Small intestine (tissue), 7 donors: ENCODE measurements around the gene RNF126. TPM values are rescaled to one million over a fixed set of nuclear protein-coding genes. Genes with fewer than 3 reads are reported as not detected.

Experiments used
- DNase-seq, 2 donors: peaks; one replicate each; pipeline versions ENCODE4 v3.0.0 to v3.0.0-alpha.2; 2013
- FAIRE-seq: peaks from 2 replicates; lab custom pipeline; 2012; peaks lifted over from hg19 to GRCh38; lab: Jason Lieb, UNC
- H3K27ac ChIP-seq, 3 donors: one replicate each; pipeline ENCODE4 v1.5.1; 2013; ENCODE audit warnings: low read length in 2 of 3, mild to moderate bottlenecking in 2 of 3, control low read depth in 1 of 3, inconsistent platforms in 1 of 3, low read depth in 1 of 3, moderate library complexity in 1 of 3
- H3K27me3 ChIP-seq, 3 donors: one replicate each; pipeline ENCODE4 v1.6.1; 2013; ENCODE audit warnings: low read length in 3 of 3, inconsistent platforms in 1 of 3; ENCODE audit not compliant: control insufficient read depth in 3 of 3, insufficient read depth in 3 of 3
- H3K36me3 ChIP-seq, 3 donors: one replicate each; pipeline ENCODE4 v1.6.1; 2013; ENCODE audit warnings: low read length in 3 of 3, inconsistent platforms in 1 of 3, low read depth in 1 of 3, mild to moderate bottlenecking in 1 of 3, moderate library complexity in 1 of 3; ENCODE audit not compliant: control insufficient read depth in 3 of 3, insufficient read depth in 2 of 3
- H3K4me1 ChIP-seq, 3 donors: one replicate each; pipeline ENCODE4 v1.6.1; 2013; ENCODE audit warnings: low read length in 2 of 3, inconsistent platforms in 1 of 3, low read depth in 1 of 3, mild to moderate bottlenecking in 1 of 3, moderate library complexity in 1 of 3; ENCODE audit not compliant: control insufficient read depth in 3 of 3, insufficient read depth in 2 of 3
- H3K4me3 ChIP-seq, 3 donors: one replicate each; pipeline ENCODE4 v1.5.1; 2013; ENCODE audit warnings: low read length in 3 of 3, control low read depth in 1 of 3, inconsistent platforms in 1 of 3, low read depth in 1 of 3, mild to moderate bottlenecking in 1 of 3, moderate library complexity in 1 of 3
- H3K9me3 ChIP-seq, 2 donors: one replicate each; pipeline ENCODE4 v1.6.1; 2013; ENCODE audit warnings: low read depth in 1 of 2, low read length in 1 of 2; ENCODE audit not compliant: control insufficient read depth in 2 of 2, insufficient read depth in 1 of 2
- WGBS, 3 donors: extraction: QIAGEN DNeasy Blood & Tissue Kit; methylation state at CpG; one replicate each; pipeline ENCODE4 v1.1.7; 2013; 5-methylcytosine and 5-hydroxymethylcytosine counted together
- polyA plus RNA-seq, 4 donors: library from polyadenylated mRNA; stranded (reverse) in 3 of 4; unstranded in 1 of 4; fragments of 200-250 nt in 3 of 4; fragments of 120-200 nt in 1 of 4; gene quantifications; one replicate each; pipeline versions ENCODE4 v1.2.1 to v1.2.3, GENCODE V29; 2013
- donor health status: healthy with polysubstance abuse.
- donor health status: control.
- donor health status: control.
- donor health status: Bipolar disorder and iron deficiency.
- donor health status: healthy.

The RNF126 gene
- polyA plus RNA-seq, 4 donors: 39.2 to 60.2 (median 55.4) TPM

GRCh38 chr19:620166-620862 is 42.7 kb downstream of the RNF126 start:
- H3K36me3 ChIP-seq: peaks cover 20 to 76% (median 24%) of the 10 kb centered on the region in 3 donors
- peaks cover 0 to 2% (median 0%) of the 10 kb centered on the region in 3 donors for H3K27me3 ChIP-seq
- no peak overlapping the region for H3K27ac ChIP-seq
- FAIRE-seq (no peak), DNase-seq (no peak)
- WGBS, 3 donors: 95 to 98% (median 95%) methylated on average over 34 to 51 of the region's 51 CpGs
- H3K4me1 ChIP-seq: no peaks in the 10 kb centered on the region
- H3K9me3 ChIP-seq: no peaks in the 10 kb centered on the region
- no peak overlapping the region for H3K4me3 ChIP-seq

GRCh38 chr19:619286-620002 is 43.6 kb downstream of the RNF126 start:
- H3K27me3 ChIP-seq: peaks cover 0 to 4% (median 0%) of the 10 kb centered on the region in 3 donors
- no peak overlapping the region for H3K27ac ChIP-seq
- no peaks in the 10 kb centered on the region for H3K4me1 ChIP-seq
- H3K36me3 ChIP-seq: peaks cover 20 to 72% (median 23%) of the 10 kb centered on the region in 3 donors
- no peak overlapping the region for H3K4me3 ChIP-seq
- no peaks in the 10 kb centered on the region for H3K9me3 ChIP-seq
- FAIRE-seq (no peak), DNase-seq (no peak)
- 95% methylated on average over 47 of the region's 47 CpGs for WGBS, 3 donors

DNA sequence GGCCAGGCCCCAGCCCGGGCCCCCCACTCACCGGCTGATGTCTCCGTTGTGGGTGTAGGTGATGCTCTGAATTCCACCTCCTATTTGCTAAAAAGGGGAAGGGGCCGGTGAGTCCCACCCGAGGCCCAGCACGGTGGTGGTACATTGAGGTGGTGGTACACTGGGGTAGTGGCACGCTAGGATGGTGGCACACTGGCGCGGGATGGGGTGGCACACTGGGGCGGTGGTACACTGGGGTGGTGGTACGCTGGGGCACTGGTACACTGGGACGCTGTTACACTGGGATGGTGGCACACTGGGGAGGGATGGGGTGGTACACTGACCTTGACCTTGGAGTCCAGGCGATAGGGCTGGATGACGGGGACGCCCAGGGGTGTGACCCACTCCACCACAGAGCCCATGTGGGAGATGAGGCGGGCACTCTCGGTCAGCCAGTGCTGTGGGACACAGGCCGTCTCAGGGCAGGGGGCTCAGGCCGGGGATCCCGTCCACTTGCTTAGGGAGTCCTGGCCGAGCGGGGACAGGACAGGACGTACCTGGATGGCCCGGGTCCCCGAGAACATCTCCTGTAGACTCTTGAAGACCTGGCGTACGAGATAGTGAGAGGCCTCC is 44.2 kb downstream of the RNF126 start:
- Histone ChIP-seq H3K27me3 (peaks cover 0 to 4% (median 0%) of the 10 kb centered on the region in 3 donors), H3K36me3 (peaks cover 20 to 65% (median 20%) of the 10 kb centered on the region in 3 donors), H3K4me1 (no peaks in the 10 kb centered on the region), H3K27ac (no peak overlapping the region), H3K4me3 (no peak overlapping the region), H3K9me3 (no peaks in the 10 kb centered on the region)
- 90 to 96% (median 93%) methylated on average over 22 to 27 of the region's 27 CpGs for WGBS, 3 donors
- no peak for DNase-seq
- no peak for FAIRE-seq

DNA sequence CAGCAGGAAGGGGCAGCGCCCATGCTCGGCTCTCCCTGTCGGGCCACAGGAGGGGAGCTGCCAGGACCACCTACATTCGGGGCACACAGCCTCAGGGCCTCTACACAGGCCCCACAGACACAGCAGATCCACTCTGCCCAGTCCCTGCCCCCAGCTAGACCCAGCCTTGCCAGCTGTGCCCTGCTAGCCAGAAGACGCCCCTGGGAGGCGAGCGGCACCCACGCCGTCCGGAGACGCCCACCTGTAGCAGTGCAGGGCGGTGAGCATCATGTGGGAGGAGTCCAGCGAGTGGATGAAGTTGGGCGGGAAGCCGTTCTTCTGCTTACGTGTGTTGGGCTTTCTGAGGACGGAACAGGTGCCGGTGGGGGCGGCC is 44.8 kb downstream of the RNF126 start:
- Histone ChIP-seq H3K4me3 (no peak overlapping the region), H3K36me3 (peaks cover 17 to 60% (median 20%) of the 10 kb centered on the region in 3 donors), H3K27ac (no peak overlapping the region), H3K27me3 (peaks cover 0 to 4% (median 0%) of the 10 kb centered on the region in 3 donors), H3K9me3 (no peaks in the 10 kb centered on the region), H3K4me1 (no peaks in the 10 kb centered on the region)
- 92 to 96% (median 93%) methylated on average over 16 to 19 of the region's 19 CpGs for WGBS, 3 donors
- no peak for FAIRE-seq
- no peak for DNase-seq

- Histone ChIP-seq H3K4me3 (no peak overlapping the region), H3K4me1 (no peaks in the 10 kb centered on the region), H3K36me3 (peaks cover 13 to 55% (median 19%) of the 10 kb centered on the region in 3 donors), H3K9me3 (no peaks in the 10 kb centered on the region), H3K27me3 (peaks cover 0 to 4% (median 0%) of the 10 kb centered on the region in 3 donors), H3K27ac (no peak overlapping the region)
- no peak for FAIRE-seq
- 82 to 87% (median 83%) methylated on average over 25 to 29 of the region's 29 CpGs for whole genome bisulfite sequencing, 3 donors
- no peak for DNase-seq
These were observed 45.3 kb downstream of the RNF126 start for GRCh38 chr19:617551-618246.

GRCh38 chr19:616747-617526 is 46.1 kb downstream of the RNF126 start:
- H3K4me1 ChIP-seq: no peaks in the 10 kb centered on the region
- peaks cover 13 to 48% (median 13%) of the 10 kb centered on the region in 3 donors for H3K36me3 ChIP-seq
- DNase-seq (no peak), FAIRE-seq (no peak)
- no peaks in the 10 kb centered on the region for H3K9me3 ChIP-seq
- no peak overlapping the region for H3K4me3 ChIP-seq
- no peak overlapping the region for H3K27ac ChIP-seq
- peaks cover 0 to 4% (median 0%) of the 10 kb centered on the region in 3 donors for H3K27me3 ChIP-seq
- WGBS, 3 donors: 67 to 83% (median 73%) methylated on average over 31 to 58 of the region's 58 CpGs

DNA sequence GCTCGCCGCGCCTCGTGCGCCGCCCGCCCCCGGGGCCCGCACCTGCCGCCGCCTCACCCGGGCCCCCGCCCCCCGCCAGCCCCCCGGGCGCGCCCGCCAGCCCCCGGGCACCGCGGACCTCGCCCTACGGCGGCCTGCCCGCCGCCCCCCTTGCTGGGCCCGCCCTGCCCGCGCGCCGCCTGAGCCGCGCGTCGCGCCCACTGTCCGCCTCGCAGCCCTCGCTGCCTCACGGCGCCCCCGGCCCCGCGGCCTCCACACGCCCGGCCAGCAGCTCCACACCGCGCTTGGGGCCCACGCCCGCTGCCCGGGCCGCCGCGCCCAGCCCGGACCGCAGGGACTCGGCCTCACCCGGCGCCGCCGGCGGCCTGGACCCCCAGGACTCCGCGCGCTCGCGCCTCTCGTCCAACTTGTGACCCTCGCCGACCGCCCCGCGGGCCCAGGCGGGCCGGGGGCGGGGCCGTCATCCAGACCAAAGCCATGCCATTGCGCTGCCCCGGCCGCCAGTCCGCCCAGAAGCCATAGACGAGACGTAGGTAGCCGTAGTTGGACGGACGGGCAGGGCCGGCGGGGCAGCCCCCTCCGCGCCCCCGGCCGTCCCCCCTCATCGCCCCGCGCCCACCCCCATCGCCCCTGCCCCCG is 46.8 kb downstream of the RNF126 start:
- Histone ChIP-seq H3K4me3 (peak overlapping the region in 1 of 3 donors; percentile 20), H3K27ac (no peak overlapping the region), H3K36me3 (peaks cover 5 to 42% (median 13%) of the 10 kb centered on the region in 3 donors), H3K27me3 (peaks cover 0 to 4% (median 0%) of the 10 kb centered on the region in 3 donors), H3K4me1 (no peaks in the 10 kb centered on the region), H3K9me3 (no peaks in the 10 kb centered on the region)
- DNase-seq (no peak), FAIRE-seq (no peak)
- 12 to 18% (median 15%) methylated on average over 51 to 97 of the region's 97 CpGs for WGBS, 3 donors
